Lower lobe of right lung (tissue), 2 donors: ENCODE measurements around the gene METTL25. TPM values are rescaled to one million over a fixed set of nuclear protein-coding genes. Genes with fewer than 3 reads are reported as not detected.

Experiments
- ATAC-seq, 2 donors: fragments of 200-7000 bp; cut with Tn5 transposase; one replicate each; pipeline ENCODE4 v1.9.1; 2020 to 2022; ENCODE audit warnings: mild to moderate bottlenecking in 2 of 2, moderate library complexity in 2 of 2
- DNase-seq: peaks from one replicate; pipeline ENCODE4 v3.0.0-alpha.2; 2020
- H3K27ac ChIP-seq: fragments of 200-600 bp; one replicate; pipeline ENCODE4 v1.8.0; 2022
- H3K27me3 ChIP-seq: fragments of 200-600 bp; one replicate; pipeline ENCODE4 v1.8.0; 2022; ENCODE audit warnings: low read depth
- H3K36me3 ChIP-seq: fragments of 200-600 bp; one replicate; pipeline ENCODE4 v1.8.0; 2022; ENCODE audit warnings: mild to moderate bottlenecking
- H3K4me1 ChIP-seq: fragments of 200-600 bp; one replicate; pipeline ENCODE4 v1.8.0; 2022
- H3K4me3 ChIP-seq: fragments of 200-600 bp; one replicate; pipeline ENCODE4 v1.8.0; 2022; ENCODE audit warnings: mild to moderate bottlenecking
- H3K9me3 ChIP-seq: fragments of 200-600 bp; one replicate; pipeline ENCODE4 v1.8.0; 2022
- intact Hi-C: fragments of 100-400 bp; cut with DNase I; formaldehyde crosslinking; loops from one replicate; pipeline ENCODE4 v1.11.0; 2022
- total RNA-seq: library from RNA; stranded (reverse); fragmentation: NEBNext Ultra II Directional; extraction: Animal tissue kit (Norgen Biotek cat#: 25700); gene quantifications from one replicate; pipeline ENCODE4 v1.2.1, GENCODE V29; 2021
- TF ChIP-seq, protein P1 (sequence below): fragments of 200-600 bp; IDR thresholded peaks from one replicate; pipeline ENCODE4 v1.8.0; 2022; ENCODE audit warnings: antibody characterized with exemption, mild to moderate bottlenecking
- donor health status: DM: no; HTN: yes; CAD: no; lungs with severe emphysema.

METTL25 gene
- total RNA-seq, 1 donor from 2014 or later, result 15.7 TPM

DNA sequence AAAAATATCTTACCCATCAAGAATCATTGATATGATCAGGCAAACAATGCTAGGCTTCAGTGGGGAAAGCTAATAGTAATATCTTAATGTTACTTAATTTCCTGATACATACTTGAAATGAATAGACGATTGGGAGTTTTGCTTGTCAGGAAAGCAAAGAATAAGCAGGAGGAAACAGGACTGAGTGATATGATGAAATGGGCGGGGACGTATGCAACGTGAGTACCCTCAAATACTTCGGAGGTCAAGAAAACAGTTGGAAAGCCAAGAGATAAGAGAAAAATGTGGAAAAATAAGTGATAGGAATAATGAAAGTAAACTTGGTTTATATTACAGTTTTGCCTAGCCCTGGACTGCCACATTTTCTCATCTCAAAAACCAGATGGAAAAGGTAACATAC lies 49.2 kb downstream of the METTL25 start:
- no peaks in the 10 kb centered on the region for H3K36me3 ChIP-seq
- H3K27me3 ChIP-seq, result no peaks in the 10 kb centered on the region
- TF ChIP-seq, protein P1, sequence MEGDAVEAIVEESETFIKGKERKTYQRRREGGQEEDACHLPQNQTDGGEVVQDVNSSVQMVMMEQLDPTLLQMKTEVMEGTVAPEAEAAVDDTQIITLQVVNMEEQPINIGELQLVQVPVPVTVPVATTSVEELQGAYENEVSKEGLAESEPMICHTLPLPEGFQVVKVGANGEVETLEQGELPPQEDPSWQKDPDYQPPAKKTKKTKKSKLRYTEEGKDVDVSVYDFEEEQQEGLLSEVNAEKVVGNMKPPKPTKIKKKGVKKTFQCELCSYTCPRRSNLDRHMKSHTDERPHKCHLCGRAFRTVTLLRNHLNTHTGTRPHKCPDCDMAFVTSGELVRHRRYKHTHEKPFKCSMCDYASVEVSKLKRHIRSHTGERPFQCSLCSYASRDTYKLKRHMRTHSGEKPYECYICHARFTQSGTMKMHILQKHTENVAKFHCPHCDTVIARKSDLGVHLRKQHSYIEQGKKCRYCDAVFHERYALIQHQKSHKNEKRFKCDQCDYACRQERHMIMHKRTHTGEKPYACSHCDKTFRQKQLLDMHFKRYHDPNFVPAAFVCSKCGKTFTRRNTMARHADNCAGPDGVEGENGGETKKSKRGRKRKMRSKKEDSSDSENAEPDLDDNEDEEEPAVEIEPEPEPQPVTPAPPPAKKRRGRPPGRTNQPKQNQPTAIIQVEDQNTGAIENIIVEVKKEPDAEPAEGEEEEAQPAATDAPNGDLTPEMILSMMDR, result no peak
- H3K9me3 ChIP-seq, result no peaks in the 10 kb centered on the region
- no peak for DNase-seq
- no peaks in the 10 kb centered on the region for H3K4me1 ChIP-seq
- intact Hi-C loops, result no loop called here
- no peak overlapping the region for H3K27ac ChIP-seq
- H3K4me3 ChIP-seq, result no peak overlapping the region
- ATAC-seq, result no peak

DNA sequence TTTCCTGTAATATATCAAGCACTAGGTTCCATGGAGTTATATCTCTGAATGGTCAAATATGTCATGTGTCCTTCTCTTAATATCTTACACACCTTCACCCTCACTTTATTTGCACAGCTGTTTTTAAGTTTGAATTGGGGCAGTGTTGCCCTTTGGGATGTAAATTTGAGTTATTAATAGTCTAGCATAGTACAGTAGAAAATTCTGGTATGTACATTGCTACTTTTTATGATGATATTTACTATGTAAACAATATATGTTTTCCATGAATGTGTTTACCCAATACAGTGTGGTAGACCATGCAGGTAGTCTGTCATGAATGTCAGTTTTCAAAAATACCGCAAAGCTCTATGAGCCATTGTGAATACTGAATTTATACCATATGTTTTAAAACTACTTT lies 50.5 kb downstream of the METTL25 start:
- ATAC-seq (no peak), DNase-seq (no peak)
- Histone ChIP-seq H3K27ac (no peak overlapping the region), H3K27me3 (no peaks in the 10 kb centered on the region), H3K4me1 (no peaks in the 10 kb centered on the region), H3K4me3 (no peak overlapping the region), H3K36me3 (no peaks in the 10 kb centered on the region), H3K9me3 (no peaks in the 10 kb centered on the region)
- TF ChIP-seq, protein P1, result no peak
- intact Hi-C loops, result no loop called here

DNA sequence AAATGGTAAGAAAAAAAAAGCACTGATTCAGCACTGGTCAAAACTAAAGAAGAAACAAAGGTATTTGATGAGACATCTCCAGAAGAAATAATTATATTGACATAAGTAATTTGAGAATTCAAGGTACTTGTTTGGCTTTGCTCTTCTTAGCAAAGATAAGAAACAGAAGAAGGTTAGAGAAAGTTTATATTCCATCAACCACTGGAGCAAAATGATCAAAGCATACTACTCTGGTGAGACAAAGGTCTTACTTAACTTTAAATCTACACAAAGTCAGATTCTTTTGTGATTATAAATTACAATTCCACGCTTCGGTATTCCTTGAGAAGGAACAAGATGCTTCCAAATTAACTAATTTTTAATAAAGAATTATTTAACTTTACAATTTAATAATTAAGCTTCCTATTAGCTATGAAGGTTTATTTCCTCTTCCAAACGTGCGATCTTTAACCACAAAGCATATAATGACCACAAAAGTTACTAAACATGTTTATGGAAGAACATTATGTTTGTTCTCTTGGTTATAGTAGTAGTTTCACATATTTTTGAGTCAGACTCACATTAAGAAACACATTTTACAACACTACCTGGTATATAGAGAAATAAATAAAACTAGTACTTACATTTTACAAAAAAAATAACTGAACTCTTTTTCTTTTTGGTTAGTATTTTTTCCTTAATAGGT lies 53.4 kb downstream of the METTL25 start:
- TF ChIP-seq, protein P1, result no peak
- H3K27ac ChIP-seq, result no peak overlapping the region
- ATAC-seq, result no peak
- H3K4me3 ChIP-seq, result no peak overlapping the region
- H3K4me1 ChIP-seq, result no peaks in the 10 kb centered on the region
- no peak for DNase-seq
- peaks cover 9% of the 10 kb centered on the region for H3K36me3 ChIP-seq
- no peaks in the 10 kb centered on the region for H3K27me3 ChIP-seq
- H3K9me3 ChIP-seq, result no peaks in the 10 kb centered on the region
- intact Hi-C loops, result no loop called here

DNA sequence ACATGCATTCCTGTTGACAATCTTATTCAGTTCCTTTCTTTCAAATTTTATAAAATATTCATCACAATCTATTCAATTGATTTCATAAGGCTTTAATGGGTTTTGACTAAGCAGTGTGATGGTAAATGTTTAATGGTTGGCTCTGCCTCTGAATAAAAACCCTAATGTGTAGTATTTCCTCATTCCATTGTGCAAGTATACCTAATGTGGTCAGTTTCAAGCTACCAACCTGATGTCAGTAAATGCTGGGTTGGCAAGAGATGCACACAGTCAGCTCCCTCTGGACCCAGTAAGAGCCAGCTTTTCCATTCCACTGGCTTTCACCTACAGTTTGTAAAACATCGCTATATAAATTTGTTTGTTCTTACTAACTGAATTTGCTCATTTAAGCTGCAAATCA lies 53.9 kb downstream of the METTL25 start:
- intact Hi-C loops, result no loop called here
- H3K4me3 ChIP-seq, result no peak overlapping the region
- no peak for DNase-seq
- TF ChIP-seq, protein P1, result no peak
- no peaks in the 10 kb centered on the region for H3K4me1 ChIP-seq
- H3K36me3 ChIP-seq, result peaks cover 9% of the 10 kb centered on the region
- H3K27ac ChIP-seq, result no peak overlapping the region
- H3K27me3 ChIP-seq, result no peaks in the 10 kb centered on the region
- H3K9me3 ChIP-seq, result no peaks in the 10 kb centered on the region
- no peak for ATAC-seq

DNA sequence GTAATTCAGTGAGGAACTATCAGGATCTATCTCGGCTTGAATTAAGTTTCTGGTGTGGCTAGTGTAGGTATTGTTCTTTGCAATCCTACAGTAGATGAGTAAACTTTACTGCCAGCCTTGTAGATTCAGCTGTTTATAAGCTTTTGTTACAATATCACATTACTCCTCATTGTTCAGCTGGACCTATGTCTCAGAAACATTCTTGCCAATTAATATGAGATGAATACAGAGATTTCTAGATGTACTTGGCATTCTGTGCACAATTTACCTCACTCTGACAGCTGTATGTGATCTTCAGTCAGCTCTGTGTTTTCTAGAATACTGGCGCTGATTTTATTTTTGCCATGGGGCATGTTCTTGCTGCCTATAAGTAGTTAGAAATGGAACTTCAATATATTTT lies 55.7 kb downstream of the METTL25 start:
- H3K4me3 ChIP-seq, result no peak overlapping the region
- no peaks in the 10 kb centered on the region for H3K9me3 ChIP-seq
- H3K4me1 ChIP-seq, result no peaks in the 10 kb centered on the region
- H3K27ac ChIP-seq, result no peak overlapping the region
- H3K36me3 ChIP-seq, result peaks cover 9% of the 10 kb centered on the region
- ATAC-seq (no peak), DNase-seq (no peak)
- TF ChIP-seq, protein P1, result no peak
- H3K27me3 ChIP-seq, result no peaks in the 10 kb centered on the region
- intact Hi-C loops, result no loop called here
